ENCODE results near the gene SLC38A4. TPM values are rescaled to one million over a fixed set of nuclear protein-coding genes. Genes with fewer than 3 reads are reported as not detected.

SLC38A4 gene
- total RNA-seq, 1 donor, result 0.72 TPM

GRCh38 chr12:46795988-46796387 is 29.8 kb downstream of the SLC38A4 start:
- no peak for DNase-seq (ENCODE audit: insufficient read length, low spot score, missing footprints)
- Histone ChIP-seq H3K27ac (ENCODE audit: low read depth, low read length) (no peak overlapping the region), H3K4me3 (ENCODE audit: insufficient read depth, low read length) (no peak overlapping the region), H3K9me3 (ENCODE audit: low read depth, low read length) (no peaks in the 10 kb centered on the region), H3K79me2 (ENCODE audit: insufficient read depth, low read length) (no peaks in the 10 kb centered on the region), H3K4me2 (ENCODE audit: insufficient read depth, low read length) (no peak overlapping the region), H3K36me3 (ENCODE audit: insufficient read depth, low read length) (no peaks in the 10 kb centered on the region), H4K20me1 (ENCODE audit: insufficient read depth, low read length) (no peaks in the 10 kb centered on the region), H2AFZ (ENCODE audit: low read length) (no peak overlapping the region), H3K27me3 (ENCODE audit: insufficient read depth, low read length) (no peaks in the 10 kb centered on the region), H3K4me1 (ENCODE audit: insufficient read depth, low read length) (no peaks in the 10 kb centered on the region)
- TF ChIP-seq CTCF (IDR thresholded peaks at IDR 0.05; ENCODE audit: extremely low read depth, low read depth, low read length), result no peak

- Histone ChIP-seq H3K27ac (ENCODE audit: low read depth, low read length) (no peak overlapping the region), H3K4me2 (ENCODE audit: insufficient read depth, low read length) (no peak overlapping the region), H3K9me3 (ENCODE audit: low read depth, low read length) (no peaks in the 10 kb centered on the region), H4K20me1 (ENCODE audit: insufficient read depth, low read length) (no peaks in the 10 kb centered on the region), H3K36me3 (ENCODE audit: insufficient read depth, low read length) (no peaks in the 10 kb centered on the region), H2AFZ (ENCODE audit: low read length) (no peak overlapping the region), H3K27me3 (ENCODE audit: insufficient read depth, low read length) (no peaks in the 10 kb centered on the region), H3K79me2 (ENCODE audit: insufficient read depth, low read length) (no peaks in the 10 kb centered on the region), H3K4me1 (ENCODE audit: insufficient read depth, low read length) (no peaks in the 10 kb centered on the region), H3K4me3 (ENCODE audit: insufficient read depth, low read length) (no peak overlapping the region)
- no peak for TF ChIP-seq CTCF (IDR thresholded peaks at IDR 0.05; ENCODE audit: extremely low read depth, low read depth, low read length)
- no peak for DNase-seq (ENCODE audit: insufficient read length, low spot score, missing footprints)
Measured at GRCh38 chr12:46794593-46795190, 31.1 kb downstream of the SLC38A4 start.

GRCh38 chr12:46792925-46793324 is 32.9 kb downstream of the SLC38A4 start:
- H3K9me3 ChIP-seq (ENCODE audit: low read depth, low read length), result no peaks in the 10 kb centered on the region
- no peak for TF ChIP-seq CTCF (IDR thresholded peaks at IDR 0.05; ENCODE audit: extremely low read depth, low read depth, low read length)
- no peak overlapping the region for H2AFZ ChIP-seq (ENCODE audit: low read length)
- no peaks in the 10 kb centered on the region for H3K27me3 ChIP-seq (ENCODE audit: insufficient read depth, low read length)
- H3K36me3 ChIP-seq (ENCODE audit: insufficient read depth, low read length), result no peaks in the 10 kb centered on the region
- H3K27ac ChIP-seq (ENCODE audit: low read depth, low read length), result no peak overlapping the region
- no peak overlapping the region for H3K4me2 ChIP-seq (ENCODE audit: insufficient read depth, low read length)
- no peak for DNase-seq (ENCODE audit: insufficient read length, low spot score, missing footprints)
- H3K4me3 ChIP-seq (ENCODE audit: insufficient read depth, low read length), result no peak overlapping the region
- peaks cover 7% of the 10 kb centered on the region for H3K4me1 ChIP-seq (ENCODE audit: insufficient read depth, low read length)
- no peaks in the 10 kb centered on the region for H4K20me1 ChIP-seq (ENCODE audit: insufficient read depth, low read length)
- H3K79me2 ChIP-seq (ENCODE audit: insufficient read depth, low read length), result no peaks in the 10 kb centered on the region

- Histone ChIP-seq H3K27me3 (ENCODE audit: insufficient read depth, low read length) (no peaks in the 10 kb centered on the region), H3K9me3 (ENCODE audit: low read depth, low read length) (no peaks in the 10 kb centered on the region), H4K20me1 (ENCODE audit: insufficient read depth, low read length) (no peaks in the 10 kb centered on the region), H3K4me3 (ENCODE audit: insufficient read depth, low read length) (no peak overlapping the region), H3K4me2 (ENCODE audit: insufficient read depth, low read length) (no peak overlapping the region), H3K27ac (ENCODE audit: low read depth, low read length) (no peak overlapping the region), H3K36me3 (ENCODE audit: insufficient read depth, low read length) (no peaks in the 10 kb centered on the region), H3K79me2 (ENCODE audit: insufficient read depth, low read length) (no peaks in the 10 kb centered on the region), H3K4me1 (ENCODE audit: insufficient read depth, low read length) (peaks cover 36% of the 10 kb centered on the region), H2AFZ (ENCODE audit: low read length) (no peak overlapping the region)
- no peak for TF ChIP-seq CTCF (IDR thresholded peaks at IDR 0.05; ENCODE audit: extremely low read depth, low read depth, low read length)
- no peak for DNase-seq (ENCODE audit: insufficient read length, low spot score, missing footprints)
Measured at GRCh38 chr12:46790066-46790465, 35.7 kb downstream of the SLC38A4 start.
